Hippocampal formation (tissue), 2 donors: ENCODE measurements around the gene FOXK2.
A peak's percentile ranks its signal among the peaks of the same experiment; 100 is the strongest.

ENCODE experiments used
- DNase-seq, 2 donors: peaks; one replicate each; lab custom pipeline; 2025; lab: John Stamatoyannopoulos, UW

FOXK2 gene

DNA sequence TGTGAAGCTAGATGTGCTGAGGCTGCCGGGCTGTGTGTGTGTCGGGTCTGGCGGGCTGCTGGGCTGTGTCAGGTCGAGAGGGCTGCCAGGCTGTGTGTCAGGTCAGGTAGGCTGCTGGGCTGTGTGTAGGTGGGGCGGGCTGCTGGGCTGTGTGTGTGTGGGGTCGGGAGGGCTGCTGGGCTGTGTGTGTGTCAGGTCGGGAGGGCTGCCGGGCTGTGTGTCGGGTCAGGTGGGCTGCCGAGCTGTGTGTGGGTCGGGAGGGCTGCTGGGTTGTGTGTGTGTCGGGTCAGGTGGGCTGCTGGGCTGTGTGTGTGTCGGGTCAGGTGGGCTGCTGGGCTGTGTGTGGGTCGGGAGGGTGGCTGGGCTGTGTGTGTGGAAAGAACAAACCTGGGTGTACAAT lies 120.1 kb downstream of the FOXK2 start:
- no peak for DNase-seq

- DNase-seq: no peak
Observed at GRCh38 chr17:82640036-82640435, 120.5 kb downstream of the FOXK2 start.

DNA sequence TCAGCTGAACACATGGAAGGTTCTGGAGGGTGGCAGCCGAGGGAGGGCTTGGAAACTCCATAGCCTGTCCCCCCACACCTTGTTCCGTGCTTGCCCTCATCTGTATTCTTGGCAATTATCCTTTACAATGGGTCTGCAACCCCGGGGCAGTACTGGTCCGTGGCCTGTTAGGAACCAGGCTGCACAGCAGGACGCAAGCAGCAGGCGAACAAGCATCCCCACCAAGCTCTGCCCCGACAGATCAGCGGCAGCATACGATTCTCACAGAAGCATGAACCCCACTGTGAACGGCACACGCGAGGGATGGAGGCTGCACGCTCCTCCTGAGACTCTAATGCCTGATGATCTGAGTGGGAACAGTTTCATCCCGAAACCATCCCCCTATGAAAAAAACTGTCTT lies 122.5 kb downstream of the FOXK2 start:
- DNase-seq: no peak

GRCh38 chr17:82644148-82644547 lies 124.6 kb downstream of the FOXK2 start:
- DNase-seq: no peak

DNA sequence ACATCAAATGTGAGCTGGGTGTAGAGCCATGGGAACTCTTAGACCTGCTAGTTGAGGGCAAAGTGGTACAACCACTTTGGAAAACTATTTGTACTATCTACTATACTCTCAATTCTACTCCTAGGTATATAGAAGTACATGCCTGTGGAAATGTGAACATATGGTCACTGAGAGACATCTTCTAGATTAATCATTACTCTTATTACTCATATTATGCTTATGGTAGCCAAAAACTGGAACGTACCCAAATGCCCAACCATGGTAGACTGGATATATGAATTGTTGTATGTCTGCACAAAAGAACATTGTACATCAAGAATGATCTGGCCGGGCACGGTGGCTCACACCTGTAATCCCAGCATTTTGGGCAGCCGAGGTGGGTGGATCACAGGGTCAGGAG lies 126.0 kb downstream of the FOXK2 start:
- DNase-seq: no peak

DNA sequence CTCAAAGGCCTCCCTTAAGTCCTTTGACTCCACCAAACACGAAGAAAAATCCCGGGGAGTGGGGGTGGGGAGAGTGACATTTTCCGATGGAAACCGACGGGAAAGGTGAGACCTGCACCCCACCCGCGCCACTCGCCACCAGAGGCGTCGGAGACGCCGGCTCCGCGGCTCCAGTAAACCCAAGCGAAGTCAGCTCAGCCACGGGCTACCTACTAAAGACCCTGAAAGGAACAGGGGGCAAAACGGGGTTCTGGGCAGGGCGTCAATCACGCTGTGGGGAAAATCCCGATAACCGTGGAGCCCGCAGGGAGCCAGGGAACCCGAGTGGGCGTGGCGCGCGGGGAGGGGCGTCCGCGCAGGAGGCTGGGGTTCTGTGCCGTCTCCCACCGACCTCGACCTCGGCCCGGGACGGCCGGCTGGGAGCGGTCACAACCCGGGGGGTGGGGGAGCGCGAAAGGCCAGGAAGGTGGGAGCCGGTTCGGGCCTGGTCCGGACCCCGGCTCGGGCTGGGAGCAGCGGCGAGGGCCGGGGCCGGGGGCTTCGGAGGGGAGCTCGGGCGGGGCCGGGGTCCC lies 128.1 kb downstream of the FOXK2 start:
- DNase-seq: no peak

- peak; percentile 89 to 94 for DNase-seq
Observed at GRCh38 chr17:82648165-82648668, 128.7 kb downstream of the FOXK2 start, which contains the start of gene WDR45B. Gene WDR45B, minus strand, starts transcription at chr17:82648444. Its CDS starts 104 bp downstream, at chr17:82648340.

DNA sequence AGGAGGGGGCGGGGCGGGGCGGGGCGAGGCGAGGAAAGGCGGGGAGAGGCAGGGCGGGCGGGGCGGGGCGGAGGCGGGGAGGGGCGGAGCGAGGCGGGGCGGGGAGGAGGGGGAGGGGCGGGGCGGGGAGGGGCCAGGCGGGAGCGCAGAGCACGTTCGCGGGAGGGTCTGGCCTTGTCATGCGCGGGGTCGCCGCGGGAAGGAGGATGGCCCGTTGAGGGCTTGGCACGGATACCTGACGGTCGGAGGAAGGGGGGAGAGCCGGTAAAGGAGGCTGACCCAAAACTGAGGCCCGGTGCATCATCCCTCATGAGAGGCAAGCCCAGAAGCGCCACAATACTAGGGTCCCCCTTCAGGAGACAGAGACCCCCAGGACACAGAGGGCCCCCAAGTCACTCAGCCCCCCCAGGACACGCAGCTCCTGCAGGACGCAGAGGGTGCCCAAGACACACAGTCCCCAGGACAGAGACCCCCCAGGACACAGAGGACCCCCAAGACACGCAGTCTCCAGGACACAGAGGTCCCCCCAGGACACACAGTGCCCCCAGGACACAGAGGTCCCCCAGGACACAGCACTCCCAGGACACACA lies 129.3 kb downstream of the FOXK2 start:
- no peak for DNase-seq

DNA sequence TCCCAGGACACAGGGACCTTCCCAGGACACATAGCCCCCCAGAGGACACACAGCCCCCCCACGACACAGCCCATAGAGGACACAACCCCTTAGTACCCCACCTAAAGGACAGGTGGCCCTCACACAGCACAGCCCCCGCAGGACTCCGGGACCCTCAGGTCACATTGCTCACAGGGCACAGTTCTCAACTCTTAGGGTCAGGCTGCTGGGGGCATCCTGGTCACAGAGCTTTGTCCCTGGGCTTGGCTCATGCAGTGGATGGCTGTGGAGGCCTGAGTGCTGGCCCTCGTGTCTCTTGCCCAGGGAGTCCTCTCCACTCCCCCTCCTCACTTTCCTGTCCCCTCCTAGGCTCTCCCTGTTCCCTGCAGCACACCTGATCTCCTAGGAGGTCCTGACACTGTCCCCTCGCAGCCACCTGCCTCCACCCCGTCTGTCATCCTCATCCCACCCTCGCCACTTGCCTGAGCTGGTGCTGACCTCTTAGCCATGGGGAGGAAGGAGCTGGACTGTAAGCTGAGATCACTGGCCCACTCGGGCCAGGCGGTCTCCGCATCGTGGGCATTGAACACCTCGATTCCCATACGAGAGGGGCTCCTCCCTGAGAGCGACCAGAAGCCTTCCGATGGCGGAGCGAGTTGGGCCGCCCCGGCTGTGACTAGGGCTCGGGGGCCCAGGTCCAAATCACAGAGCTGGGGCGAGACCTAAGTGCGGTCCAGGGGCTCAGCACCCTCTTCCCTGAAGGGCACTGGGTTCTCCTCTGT lies 130.1 kb downstream of the FOXK2 start:
- DNase-seq: no peak

- DNase-seq: no peak
Observed at GRCh38 chr17:82650723-82651122, 131.2 kb downstream of the FOXK2 start.

DNA sequence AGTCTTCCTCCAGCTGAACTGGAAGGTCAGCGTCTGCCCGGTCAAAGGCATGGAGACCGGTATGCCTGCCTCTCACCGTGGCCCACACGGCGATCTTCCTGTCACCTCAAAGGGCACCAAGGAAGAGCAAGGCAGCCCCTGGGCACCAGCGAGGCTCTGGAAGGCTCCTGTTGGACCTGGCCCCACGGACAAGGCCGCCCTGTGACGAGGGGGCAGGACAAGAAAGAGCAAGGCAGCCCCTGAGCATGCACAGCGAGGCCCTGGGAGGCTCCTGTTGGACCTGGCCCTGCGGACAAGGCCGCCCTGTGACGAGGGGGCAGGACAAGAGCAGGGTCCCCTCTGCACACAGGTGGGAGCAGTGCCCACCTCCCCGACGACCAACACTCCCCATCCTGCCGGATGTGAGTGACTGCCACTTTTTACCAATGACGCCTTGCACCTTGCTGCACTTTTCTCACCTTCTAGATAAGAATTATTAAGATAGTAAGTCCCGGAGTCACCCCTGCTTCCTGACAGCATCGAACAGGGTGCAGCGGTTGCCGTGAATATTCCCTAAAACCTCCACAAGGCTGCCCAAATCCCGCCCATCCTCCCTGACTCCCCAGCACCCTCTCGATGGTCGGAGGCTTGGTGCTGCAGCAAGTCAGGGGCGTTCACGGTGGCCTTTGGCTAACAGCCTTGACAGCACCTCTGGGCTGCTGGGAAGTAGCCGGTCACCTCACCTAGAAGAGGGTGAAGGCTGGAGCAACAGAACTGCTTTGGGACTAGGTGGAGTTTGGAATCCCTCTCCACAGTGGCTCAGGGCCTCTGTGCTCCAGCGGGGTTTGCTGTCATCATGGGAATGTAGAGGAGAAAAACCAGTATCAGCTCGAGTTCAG lies 134.4 kb downstream of the FOXK2 start:
- DNase-seq: no peak
